ENCODE data around the gene C14orf132.

Gene C14orf132

DNA sequence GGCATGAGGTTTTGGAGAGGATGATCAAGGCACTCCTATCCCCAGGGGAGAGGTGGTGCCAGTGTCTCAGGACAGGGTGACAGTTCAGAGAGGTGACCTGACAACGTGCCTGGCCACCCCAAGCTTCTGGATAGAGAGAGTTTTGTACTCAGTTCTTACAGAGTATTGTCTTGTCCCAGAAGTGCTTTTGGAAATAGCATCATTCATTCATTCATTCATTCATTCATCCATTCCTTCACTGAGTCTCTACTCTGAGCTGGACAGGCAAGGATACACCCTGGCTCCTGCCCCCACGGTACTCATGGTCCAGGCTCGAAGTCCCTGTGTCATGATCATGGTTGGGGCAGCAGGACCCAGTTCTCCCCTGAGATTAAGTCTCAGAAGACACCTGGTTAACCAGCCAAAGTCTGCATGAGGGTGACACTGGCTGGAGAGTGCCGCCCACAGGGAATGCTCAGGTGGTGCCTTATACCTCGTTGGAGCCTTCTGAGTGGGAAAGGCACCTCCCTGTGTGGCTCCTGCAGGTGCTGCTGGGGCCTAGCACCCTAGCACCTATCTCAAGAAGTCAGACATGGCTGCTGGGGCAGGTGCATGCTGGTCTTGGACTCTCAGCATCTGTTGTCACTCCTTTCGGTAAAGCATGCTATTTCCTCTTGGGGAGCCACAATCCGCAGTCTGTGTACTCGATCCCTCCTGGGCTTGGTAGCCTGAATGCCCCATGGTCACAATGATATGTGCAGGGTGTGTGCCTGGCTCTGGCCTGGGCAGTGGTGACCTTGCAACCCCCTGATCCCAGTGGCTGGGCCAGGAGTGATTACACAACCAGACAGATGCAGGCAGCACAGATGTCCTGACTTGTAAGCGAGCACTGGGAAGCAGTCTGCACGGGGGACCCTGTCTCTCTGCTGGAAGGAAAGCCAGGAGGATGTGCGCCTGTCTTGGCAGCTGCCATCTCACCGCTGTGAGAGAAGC is 57.8 kb downstream of the C14orf132 start:
- TF ChIP-seq, protein P1, sequence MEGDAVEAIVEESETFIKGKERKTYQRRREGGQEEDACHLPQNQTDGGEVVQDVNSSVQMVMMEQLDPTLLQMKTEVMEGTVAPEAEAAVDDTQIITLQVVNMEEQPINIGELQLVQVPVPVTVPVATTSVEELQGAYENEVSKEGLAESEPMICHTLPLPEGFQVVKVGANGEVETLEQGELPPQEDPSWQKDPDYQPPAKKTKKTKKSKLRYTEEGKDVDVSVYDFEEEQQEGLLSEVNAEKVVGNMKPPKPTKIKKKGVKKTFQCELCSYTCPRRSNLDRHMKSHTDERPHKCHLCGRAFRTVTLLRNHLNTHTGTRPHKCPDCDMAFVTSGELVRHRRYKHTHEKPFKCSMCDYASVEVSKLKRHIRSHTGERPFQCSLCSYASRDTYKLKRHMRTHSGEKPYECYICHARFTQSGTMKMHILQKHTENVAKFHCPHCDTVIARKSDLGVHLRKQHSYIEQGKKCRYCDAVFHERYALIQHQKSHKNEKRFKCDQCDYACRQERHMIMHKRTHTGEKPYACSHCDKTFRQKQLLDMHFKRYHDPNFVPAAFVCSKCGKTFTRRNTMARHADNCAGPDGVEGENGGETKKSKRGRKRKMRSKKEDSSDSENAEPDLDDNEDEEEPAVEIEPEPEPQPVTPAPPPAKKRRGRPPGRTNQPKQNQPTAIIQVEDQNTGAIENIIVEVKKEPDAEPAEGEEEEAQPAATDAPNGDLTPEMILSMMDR (IDR thresholded peaks at IDR 0.05; ENCODE audit: extremely low read depth, insufficient read depth, missing control alignments) = no peak
- DNase-seq (ENCODE audit: low spot score) = no peak
- in situ Hi-C loops (cut with MboI; ENCODE audit: low pct_unique_long_range_greater_than_20kb, low sequenced_read_pairs, unreplicated experiment) = no loop called here

DNA sequence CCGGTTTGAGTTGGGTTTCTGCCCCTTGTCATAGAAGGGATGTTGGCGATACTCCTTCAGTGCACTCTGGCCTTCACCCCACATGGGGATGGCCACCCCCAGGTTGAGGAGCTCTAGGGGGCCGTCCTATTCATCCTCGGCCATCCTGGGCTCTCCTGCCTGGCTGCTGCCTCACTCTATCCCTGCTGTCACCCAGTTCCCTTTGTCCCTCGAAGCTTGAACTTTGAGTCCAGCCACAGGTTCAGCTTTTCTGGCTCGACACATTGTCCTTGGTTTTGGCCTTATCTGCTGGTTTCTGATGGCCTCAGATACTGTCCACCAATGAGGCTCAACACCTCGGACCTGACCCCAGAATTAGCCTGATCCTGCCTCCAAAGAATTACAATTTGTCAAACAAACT is 58.6 kb downstream of the C14orf132 start:
- DNase-seq (ENCODE audit: low spot score) = no peak
- TF ChIP-seq, protein P1 (IDR thresholded peaks at IDR 0.05; ENCODE audit: extremely low read depth, insufficient read depth, missing control alignments) = no peak
- in situ Hi-C loops (cut with MboI; ENCODE audit: low pct_unique_long_range_greater_than_20kb, low sequenced_read_pairs, unreplicated experiment) = no loop called here

DNA sequence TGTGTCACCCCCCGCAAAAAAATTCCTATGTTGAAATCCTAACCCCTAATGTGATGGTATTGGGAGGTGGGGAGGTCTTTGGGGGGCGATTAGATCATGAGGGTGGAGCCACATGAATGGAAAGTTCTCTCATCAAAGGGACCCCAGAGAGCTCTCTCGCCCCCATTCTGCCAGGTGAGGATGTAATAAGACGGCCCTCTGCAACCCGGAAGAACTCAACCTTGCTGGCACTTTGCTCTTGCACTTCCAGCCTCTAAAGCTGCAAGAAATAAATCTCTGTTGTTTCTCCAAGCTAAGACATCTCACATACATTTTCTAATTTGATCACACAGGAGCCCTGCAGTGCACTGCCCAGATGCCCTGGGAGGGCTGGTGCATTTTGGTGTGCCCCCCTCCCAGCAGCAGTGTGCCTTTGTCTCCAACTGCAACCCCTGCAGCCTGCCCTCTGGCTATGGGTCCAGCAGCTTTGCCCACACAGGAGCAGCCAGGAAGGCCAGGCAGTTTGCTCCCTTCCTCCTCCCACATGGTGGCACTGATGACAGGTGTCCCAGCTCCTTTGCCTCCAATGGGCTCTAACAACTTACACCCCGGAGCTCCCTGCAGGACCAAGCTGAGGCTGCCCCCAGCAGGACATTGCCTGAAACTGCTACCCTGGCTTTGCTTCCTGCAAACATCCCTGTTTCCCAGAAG is 59.3 kb downstream of the C14orf132 start:
- DNase-seq (ENCODE audit: low spot score) = peak; percentile 49
- in situ Hi-C loops (cut with MboI; ENCODE audit: low pct_unique_long_range_greater_than_20kb, low sequenced_read_pairs, unreplicated experiment) = no loop called here
- TF ChIP-seq, protein P1 (IDR thresholded peaks at IDR 0.05; ENCODE audit: extremely low read depth, insufficient read depth, missing control alignments) = peak; percentile 40

DNA sequence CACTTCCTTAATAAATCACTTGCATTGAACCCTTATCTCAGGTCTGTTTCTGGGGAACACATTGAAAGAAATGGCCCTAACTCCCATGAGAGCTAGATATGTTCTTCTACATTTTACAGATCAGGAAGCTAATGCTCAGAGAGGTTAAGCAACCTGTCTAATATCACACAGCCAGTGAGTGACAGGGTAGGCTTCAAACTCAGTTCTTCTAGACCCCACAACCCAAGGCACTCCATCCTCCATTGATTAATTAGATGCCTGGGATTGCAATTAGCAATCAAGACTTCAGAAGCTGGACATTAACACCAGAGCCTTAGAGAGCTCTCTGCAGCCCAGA is 59.8 kb downstream of the C14orf132 start:
- no peak for DNase-seq (ENCODE audit: low spot score)
- TF ChIP-seq, protein P1 (IDR thresholded peaks at IDR 0.05; ENCODE audit: extremely low read depth, insufficient read depth, missing control alignments) = no peak
- in situ Hi-C loops (cut with MboI; ENCODE audit: low pct_unique_long_range_greater_than_20kb, low sequenced_read_pairs, unreplicated experiment) = no loop called here

DNA sequence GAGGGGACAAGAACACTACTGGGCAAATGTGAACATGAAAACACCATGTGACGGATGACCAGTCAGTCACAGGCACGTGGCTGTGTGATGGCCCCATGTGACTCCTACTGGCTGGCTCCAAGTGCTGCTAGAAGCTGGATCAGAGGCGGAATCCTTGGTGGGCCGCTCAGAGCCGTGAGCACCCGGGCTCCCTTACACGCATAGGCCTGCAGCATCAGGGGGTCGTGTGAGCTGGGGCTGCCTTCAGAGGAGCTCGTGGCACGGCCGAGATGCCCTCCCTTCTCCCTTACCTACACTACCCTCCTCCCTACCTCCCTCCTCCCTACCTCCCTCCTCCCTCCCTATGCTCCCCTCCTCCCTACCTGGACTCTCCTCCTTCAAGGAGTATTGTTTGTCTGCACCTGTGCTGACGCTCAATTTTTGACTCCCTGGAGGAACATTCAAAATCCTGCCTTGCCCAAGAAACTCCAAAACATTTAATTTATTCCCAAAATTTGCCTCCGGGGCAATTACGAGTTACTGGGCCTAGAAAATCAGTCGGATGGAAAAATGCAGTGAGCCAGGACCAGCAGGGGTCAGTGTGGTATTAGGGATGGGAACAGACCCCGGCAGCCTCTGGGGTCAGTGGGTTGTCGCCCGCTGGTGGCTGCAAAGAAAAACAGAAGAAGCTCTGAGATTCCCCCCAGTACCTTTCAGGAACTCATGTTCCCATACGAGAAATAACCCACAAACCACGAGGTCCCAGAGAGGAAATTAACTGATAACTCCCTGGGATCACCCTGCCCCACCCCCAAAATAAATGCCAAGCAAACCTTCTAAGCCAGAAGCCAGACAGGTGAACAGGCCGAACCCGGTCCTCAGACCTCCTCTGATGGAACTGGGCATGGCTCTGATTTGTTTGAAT is 61.3 kb downstream of the C14orf132 start:
- DNase-seq (ENCODE audit: low spot score) = peak; percentile 78
- TF ChIP-seq, protein P1 (IDR thresholded peaks at IDR 0.05; ENCODE audit: extremely low read depth, insufficient read depth, missing control alignments) = peak; percentile 91
- in situ Hi-C loops (cut with MboI; ENCODE audit: low pct_unique_long_range_greater_than_20kb, low sequenced_read_pairs, unreplicated experiment) = no loop called here

Measured in GM13977 (cell line).